Measurements from ENCODE around the gene CRYBG2.

DNA sequence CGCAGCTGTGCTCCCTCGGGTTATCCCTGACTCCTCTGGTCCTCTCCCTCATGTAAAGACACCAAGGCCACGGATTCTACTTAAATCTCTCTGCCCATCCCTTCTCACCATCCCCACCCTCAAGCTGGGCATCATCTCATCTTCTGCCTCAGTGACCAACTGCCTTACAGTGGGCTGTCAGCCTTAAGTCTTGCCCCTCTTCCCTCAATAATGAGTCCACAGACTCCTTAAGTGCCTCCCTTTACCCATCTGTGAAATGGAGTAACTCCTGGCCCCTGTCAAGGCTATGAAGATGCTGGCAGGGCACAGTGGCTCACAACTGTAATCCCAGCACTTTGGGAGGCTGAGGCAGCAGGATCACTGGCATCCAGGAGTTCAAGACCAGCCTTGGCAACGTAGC lies 62.0 kb downstream of the CRYBG2 start:
- TF ChIP-seq, protein P1, sequence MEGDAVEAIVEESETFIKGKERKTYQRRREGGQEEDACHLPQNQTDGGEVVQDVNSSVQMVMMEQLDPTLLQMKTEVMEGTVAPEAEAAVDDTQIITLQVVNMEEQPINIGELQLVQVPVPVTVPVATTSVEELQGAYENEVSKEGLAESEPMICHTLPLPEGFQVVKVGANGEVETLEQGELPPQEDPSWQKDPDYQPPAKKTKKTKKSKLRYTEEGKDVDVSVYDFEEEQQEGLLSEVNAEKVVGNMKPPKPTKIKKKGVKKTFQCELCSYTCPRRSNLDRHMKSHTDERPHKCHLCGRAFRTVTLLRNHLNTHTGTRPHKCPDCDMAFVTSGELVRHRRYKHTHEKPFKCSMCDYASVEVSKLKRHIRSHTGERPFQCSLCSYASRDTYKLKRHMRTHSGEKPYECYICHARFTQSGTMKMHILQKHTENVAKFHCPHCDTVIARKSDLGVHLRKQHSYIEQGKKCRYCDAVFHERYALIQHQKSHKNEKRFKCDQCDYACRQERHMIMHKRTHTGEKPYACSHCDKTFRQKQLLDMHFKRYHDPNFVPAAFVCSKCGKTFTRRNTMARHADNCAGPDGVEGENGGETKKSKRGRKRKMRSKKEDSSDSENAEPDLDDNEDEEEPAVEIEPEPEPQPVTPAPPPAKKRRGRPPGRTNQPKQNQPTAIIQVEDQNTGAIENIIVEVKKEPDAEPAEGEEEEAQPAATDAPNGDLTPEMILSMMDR (IDR thresholded peaks at IDR 0.05; ENCODE audit: borderline replicate concordance, extremely low read depth, low read length, poor library complexity, severe bottlenecking) = no peak
- no peak for TF ChIP-seq EZH2 (IDR thresholded peaks at IDR 0.05; ENCODE audit: borderline replicate concordance, low read depth, low read length, severe bottlenecking)
